H1 (cell line): ENCODE measurements around the gene ALKAL2. TPM values are rescaled to one million over a fixed set of nuclear protein-coding genes. Genes with fewer than 3 reads are reported as not detected.

Experiments
- CTCF ChIA-PET: fragments of 300-600 bp; sonication (Branson Sonifier 250); formaldehyde crosslinking; loops from one replicate; lab custom pipeline; 2021; ENCODE audit not compliant: partially characterized antibody; lab: Charles Lee
- POLR2A ChIA-PET: fragments of 300-600 bp; sonication (Branson Sonifier 250); formaldehyde crosslinking; loops from one replicate; lab custom pipeline; 2021; ENCODE audit warnings: inconsistent platforms; ENCODE audit not compliant: partially characterized antibody; lab: Charles Lee
- DNase-seq, 2 experiments: peaks; one replicate each; pipeline versions ENCODE4 v3.0.0 to v3.0.0-alpha.2; 2010 to 2022; ENCODE audit warnings: low spot score in 2 of 2, low read depth in 1 of 2, mixed read lengths in 1 of 2
- FAIRE-seq: peaks from 2 replicates; lab custom pipeline; 2011; peaks lifted over from hg19 to GRCh38; lab: Jason Lieb, UNC
- H2AFZ ChIP-seq: 2 replicates; pipeline ENCODE4 v1.8.1; 2012; ENCODE audit warnings: low read length, inconsistent platforms
- H2AK5ac ChIP-seq: 2 replicates; pipeline ENCODE4 v1.6.1; 2013; ENCODE audit warnings: low read depth, low read length
- H2BK120ac ChIP-seq: replicated peaks from 2 replicates; pipeline ENCODE3; 2013; ENCODE audit warnings: low read depth, low read length, inconsistent platforms
- H2BK12ac ChIP-seq: 2 replicates; pipeline ENCODE4 v1.6.1; 2013; ENCODE audit warnings: low read depth, low read length
- H2BK15ac ChIP-seq: 2 replicates; pipeline ENCODE4 v1.6.1; 2013; ENCODE audit warnings: low read length
- H2BK20ac ChIP-seq: 2 replicates; pipeline ENCODE4 v1.6.1; 2013; ENCODE audit warnings: low read length
- H2BK5ac ChIP-seq: 2 replicates; pipeline ENCODE4 v1.6.1; 2013; ENCODE audit warnings: low read depth, low read length
- H3K14ac ChIP-seq: 2 replicates; pipeline ENCODE4 v1.6.1; 2013; ENCODE audit warnings: inconsistent platforms; ENCODE audit not compliant: insufficient read length
- H3K18ac ChIP-seq: 2 replicates; pipeline ENCODE4 v1.6.1; 2013; ENCODE audit warnings: low read length; ENCODE audit errors: extremely low read depth
- H3K23ac ChIP-seq: 2 replicates; pipeline ENCODE4 v1.6.1; 2013; ENCODE audit warnings: inconsistent platforms; ENCODE audit not compliant: insufficient read length
- H3K23me2 ChIP-seq: 2 replicates; pipeline ENCODE4 v1.6.1; 2013; ENCODE audit warnings: low read depth, low read length
- H3K27ac ChIP-seq: 2 replicates; pipeline ENCODE4 v1.6.1; 2011; ENCODE audit warnings: low read depth, low read length, inconsistent platforms
- H3K27me3 ChIP-seq, 4 experiments: replicated peaks in 1 of 4; 1 replicate in 1 of 4; 2 replicates in 3 of 4; pipeline versions ENCODE4 v1.6.1 to v1.8.1; 2011 to 2013; ENCODE audit warnings: low read length in 3 of 4, mild to moderate bottlenecking in 3 of 4, inconsistent platforms in 2 of 4, mixed read lengths in 2 of 4, moderate library complexity in 1 of 4; ENCODE audit not compliant: control insufficient read depth in 3 of 4, insufficient read depth in 3 of 4; ENCODE audit errors: extremely low read depth in 1 of 4
- H3K36me3 ChIP-seq, 4 experiments: 2 replicates each; pipeline versions ENCODE4 v1.6.1 to v1.8.1; 2011 to 2013; ENCODE audit warnings: mild to moderate bottlenecking in 4 of 4, low read length in 3 of 4, moderate library complexity in 2 of 4, control low read depth in 1 of 4, inconsistent platforms in 1 of 4; ENCODE audit not compliant: insufficient read depth in 4 of 4, control insufficient read depth in 2 of 4
- H3K4ac ChIP-seq: replicated peaks from 2 replicates; pipeline ENCODE3; 2013; ENCODE audit warnings: low read length, low read depth, mixed read lengths, inconsistent platforms; ENCODE audit not compliant: insufficient read length
- H3K4me1 ChIP-seq, 4 experiments: replicated peaks in 1 of 4; 1 replicate in 1 of 4; 2 replicates in 3 of 4; pipeline versions ENCODE4 v1.6.1 to v1.8.1; 2011 to 2013; ENCODE audit warnings: low read length in 3 of 4, inconsistent platforms in 2 of 4, mixed read lengths in 1 of 4; ENCODE audit not compliant: insufficient read depth in 4 of 4, control insufficient read depth in 3 of 4
- H3K4me2 ChIP-seq, 2 experiments: 2 replicates each; pipeline versions ENCODE4 v1.6.1 to v1.8.1; 2011 to 2013; ENCODE audit warnings: low read depth in 2 of 2, low read length in 2 of 2, control low read depth in 1 of 2, inconsistent platforms in 1 of 2, mild to moderate bottlenecking in 1 of 2; ENCODE audit not compliant: insufficient read depth in 1 of 2
- H3K4me3 ChIP-seq, 4 experiments: fragments of 200-600, 300-600 bp in 1 of 4; sonication (generic), shearing (Covaris generic), sonication (Bioruptor Twin) in 1 of 4; 2 replicates each; pipeline versions ENCODE4 v1.5.1 to v1.8.1; 2011 to 2016; ENCODE audit warnings: low read length in 4 of 4, low read depth in 3 of 4, control low read depth in 2 of 4, inconsistent platforms in 2 of 4, mild to moderate bottlenecking in 2 of 4, mixed read lengths in 1 of 4, moderate library complexity in 1 of 4; ENCODE audit not compliant: insufficient read depth in 2 of 4; ENCODE audit errors: extremely low read depth in 1 of 4
- H3K56ac ChIP-seq: replicated peaks from 2 replicates; pipeline ENCODE3; 2013; ENCODE audit warnings: low read depth, mild to moderate bottlenecking, mixed read lengths, low read length, inconsistent platforms; ENCODE audit not compliant: insufficient read length
- H3K79me1 ChIP-seq: 2 replicates; pipeline ENCODE4 v1.6.1; 2013; ENCODE audit warnings: low read depth, low read length, control low read depth
- H3K79me2 ChIP-seq, 2 experiments: 2 replicates each; pipeline versions ENCODE4 v1.6.1 to v1.8.1; 2012 to 2013; ENCODE audit warnings: low read length in 2 of 2, mild to moderate bottlenecking in 2 of 2, inconsistent platforms in 1 of 2; ENCODE audit not compliant: insufficient read depth in 2 of 2, control insufficient read depth in 1 of 2
- H3K9ac ChIP-seq, 4 experiments: replicated peaks in 1 of 4; 1 replicate in 1 of 4; 2 replicates in 3 of 4; pipeline versions ENCODE4 v1.6.1 to v1.8.1; 2011 to 2013; ENCODE audit warnings: low read depth in 3 of 4, low read length in 3 of 4, control low read depth in 2 of 4, mild to moderate bottlenecking in 2 of 4, moderate library complexity in 2 of 4, inconsistent platforms in 1 of 4; ENCODE audit errors: extremely low read depth in 1 of 4
- H3K9me3 ChIP-seq, 2 experiments: 2 replicates each; pipeline versions ENCODE4 v1.6.1 to v1.8.1; 2012 to 2013; ENCODE audit warnings: mild to moderate bottlenecking in 2 of 2, moderate library complexity in 2 of 2, control low read depth in 1 of 2, inconsistent platforms in 1 of 2, low read depth in 1 of 2, low read length in 1 of 2, mixed read lengths in 1 of 2; ENCODE audit not compliant: insufficient read depth in 2 of 2
- H4K20me1 ChIP-seq, 2 experiments: replicated peaks in 1 of 2; 2 replicates each; pipeline versions ENCODE3 to v1.8.1; 2011 to 2013; ENCODE audit warnings: inconsistent platforms in 2 of 2, low read length in 2 of 2, mild to moderate bottlenecking in 1 of 2; ENCODE audit not compliant: insufficient read depth in 2 of 2, control insufficient read depth in 1 of 2
- H4K5ac ChIP-seq: 2 replicates; pipeline ENCODE4 v1.6.1; 2013; ENCODE audit warnings: low read length, low read depth, mixed read lengths, inconsistent platforms; ENCODE audit not compliant: insufficient read length
- H4K8ac ChIP-seq: 2 replicates; pipeline ENCODE4 v1.8.0; 2013; ENCODE audit warnings: mild to moderate bottlenecking, moderate library complexity, low read length, inconsistent platforms; ENCODE audit not compliant: insufficient read depth; ENCODE audit errors: extremely low read depth
- H4K91ac ChIP-seq: replicated peaks from 2 replicates; pipeline ENCODE3; 2013; ENCODE audit warnings: low read length, mixed read lengths, inconsistent platforms; ENCODE audit not compliant: insufficient read length
- BRCA1 ChIP-seq: IDR thresholded peaks from 2 replicates; pipeline ENCODE4 v1.6.1; 2012; ENCODE audit warnings: low read depth, low read length, improper control_type of control experiment
- HDAC2 ChIP-seq, 2 experiments: fragments of 300-600 bp in 1 of 2; sonication (generic) in 1 of 2; IDR thresholded peaks; 2 replicates each; pipeline ENCODE4 v1.6.1; 2011 to 2012; ENCODE audit warnings: low read depth in 2 of 2, low read length in 2 of 2, mild to moderate bottlenecking in 2 of 2, moderate library complexity in 2 of 2, borderline replicate concordance in 1 of 2, inconsistent platforms in 1 of 2
- RAD21 ChIP-seq, 2 experiments: IDR thresholded peaks in 1 of 2; conservative IDR thresholded peaks in 1 of 2; 2 replicates each; pipeline ENCODE4 v1.6.1; 2011; ENCODE audit warnings: low read depth in 2 of 2, low read length in 2 of 2, improper control_type of control experiment in 1 of 2, inconsistent platforms in 1 of 2, mild to moderate bottlenecking in 1 of 2, moderate library complexity in 1 of 2
- SIN3A ChIP-seq, 2 experiments: IDR thresholded peaks in 1 of 2; conservative IDR thresholded peaks in 1 of 2; 2 replicates each; pipeline ENCODE4 v1.6.1; 2011 to 2012; ENCODE audit warnings: low read length in 2 of 2, improper control_type of control experiment in 1 of 2, low read depth in 1 of 2, mild to moderate bottlenecking in 1 of 2
- WGBS, 2 experiments: shearing (Covaris generic) in 1 of 2; methylation state at CpG; one replicate each; pipeline versions ENCODE4 v1.1.6 to v1.1.7; 2013 to 2015; ENCODE audit warnings: low lambda C conversion rate in 2 of 2, mixed read lengths in 2 of 2, inconsistent platforms in 1 of 2, low coverage in 1 of 2, missing lambda C conversion rate in 1 of 2; ENCODE audit not compliant: insufficient replicate concordance in 2 of 2, insufficient coverage in 1 of 2, insufficient read length in 1 of 2; ENCODE audit errors: extremely low coverage in 1 of 2, missing lambda C conversion rate in 1 of 2; 5-methylcytosine and 5-hydroxymethylcytosine counted together
- polyA plus RNA-seq, 7 experiments: library from polyadenylated mRNA; depleted of rRNA in 3 of 7; stranded (reverse) in 5 of 7; unstranded in 2 of 7; fragments of >200 nt in 5 of 7; fragments of 200-250 nt in 2 of 7; gene quantifications; 1 replicate in 5 of 7; 2 replicates in 1 of 7; 4 replicates in 1 of 7; pipeline versions ENCODE4 v1.2.1 to v1.2.3, GENCODE V29; 2011 to 2013; ENCODE audit warnings: missing spikeins in 2 of 7, mixed read lengths in 2 of 7
- total RNA-seq: library from RNA; stranded (reverse); fragmentation: NEBNext Ultra II Directional; extraction: Animal tissue kit (Norgen Biotek cat#: 25700); gene quantifications from 2 replicates; pipeline ENCODE4 v1.2.1, GENCODE V29; 2021

The ALKAL2 gene
- total and polyA plus RNA-seq, 2 of the 8 experiments (the other 6 are each of a cell fraction or from before 2014, with no cell fraction given), result 4.6 to 11.5 TPM

- ChIA-PET CTCF (interaction anchor here (0.6 to 5.1 kb wide), 5 partner anchors 11 to 202 kb away, joined by 3 to 28 read pairs (median 3); no protein-coding TSS in a partner anchor), POLR2A (interaction anchor here (1.0 to 1.9 kb wide), 6 partner anchors 9 to 220 kb away, joined by 3 to 8 read pairs (median 4); no protein-coding TSS in a partner anchor)
- H3K27ac ChIP-seq, result no peak overlapping the region
- no peak overlapping the region for H2BK120ac ChIP-seq
- no peak overlapping the region for H4K8ac ChIP-seq
- H2BK15ac ChIP-seq, result no peak overlapping the region
- H3K79me2 ChIP-seq, result 0 out of 4 replicates have a peak, but pooled peaks cover 0 to 3% of the 10 kb centered on the region in 2 experiments
- H3K4me3 ChIP-seq, result peak overlapping the region in 1 of 4 experiments; percentile 23; a peak in 1 of 8 replicates
- peaks cover 7 to 33% (median 22%) of the 10 kb centered on the region in 4 experiments for H3K27me3 ChIP-seq
- DNase-seq, result no peak
- H2BK20ac ChIP-seq, result no peak overlapping the region
- peak overlapping the region; percentile 3 to 85; a peak in 3 of 4 replicates for H3K4me2 ChIP-seq
- peak; percentile 24 for FAIRE-seq
- H3K36me3 ChIP-seq, result peaks cover 0 to 26% (median 14%) of the 10 kb centered on the region in 4 experiments; a peak in 6 of 8 replicates
- H3K9me3 ChIP-seq, result no peaks in the 10 kb centered on the region
- no peak overlapping the region for H3K4ac ChIP-seq
- H2AFZ ChIP-seq, result no peak overlapping the region
- H3K23ac ChIP-seq, result no peak overlapping the region
- H3K4me1 ChIP-seq, result peaks cover 6 to 29% (median 20%) of the 10 kb centered on the region in 4 experiments
- H4K91ac ChIP-seq, result no peak overlapping the region
- H2BK5ac ChIP-seq, result 0 out of 2 replicates have a peak overlapping the region, but pooled peaks have one; percentile 54
- H4K20me1 ChIP-seq, result peaks cover 2 to 13% of the 10 kb centered on the region in 2 experiments
- H3K9ac ChIP-seq, result no peak overlapping the region
- H2AK5ac ChIP-seq, result no peak overlapping the region; the same call in 1 of the 2 replicates
- H3K56ac ChIP-seq, result no peak overlapping the region
- no peak overlapping the region for H4K5ac ChIP-seq
- 0 out of 2 replicates have a peak overlapping the region, but pooled peaks have one; percentile 14 for H3K18ac ChIP-seq
- no peak overlapping the region for H2BK12ac ChIP-seq
- peaks cover under 1% of the 10 kb centered on the region; the same call in 1 of the 2 replicates for H3K23me2 ChIP-seq
- no peak overlapping the region for H3K14ac ChIP-seq
- WGBS, 2 experiments, result 43% methylated on average over 4 of the region's 4 CpGs; no CpG with 5 or more reads in 1 of the 2 experiments
- no peaks in the 10 kb centered on the region; the same call in 1 of the 2 replicates for H3K79me1 ChIP-seq
- no peak for TF ChIP-seq BRCA1
- TF ChIP-seq RAD21 (IDR thresholded peaks at IDR 0.05 in 1 of 2, conservative IDR thresholded peaks at IDR 0.05 in 1 of 2; ENCODE audit: low read depth in 2 of 2, low read length in 2 of 2), result 0 out of 4 replicates have a peak, but pooled peaks of 1 of the 2 experiments have one; percentile 6
- TF ChIP-seq HDAC2 (IDR thresholded peaks at IDR 0.05; ENCODE audit: borderline replicate concordance in 1 of 2, low read depth in 2 of 2, low read length in 2 of 2), result no peak
- no peak for TF ChIP-seq SIN3A (conservative IDR thresholded peaks at IDR 0.05 in 1 of 2, IDR thresholded peaks at IDR 0.05 in 1 of 2; ENCODE audit: low read depth in 1 of 2, low read length in 2 of 2)
These were observed 3.7 kb downstream of the ALKAL2 start for GRCh38 chr2:283996-284794.
